A549 (cell line): ENCODE results near the gene ZNF526. TPM values are rescaled to one million over a fixed set of nuclear protein-coding genes. Genes with fewer than 3 reads are reported as not detected.

ENCODE experiments used
- ATAC-seq, 2 experiments: fragments of 200-7000 bp in 1 of 2; fragments of >200 bp in 1 of 2; cut with Nextera tagmentation in 1 of 2; cut with Tn5 transposase in 1 of 2; 3 replicates each; pipeline versions ENCODE4 v1.8.0 to v1.9.1; 2018 to 2020; ENCODE audit warnings: mild to moderate bottlenecking in 1 of 2, moderate library complexity in 1 of 2
- CTCF ChIA-PET: fragments of 300-600 bp; sonication (Branson Sonifier 250); formaldehyde crosslinking; extraction: SDS; loops from one replicate; lab custom pipeline; 2021; ENCODE audit warnings: antibody characterized with exemption, inconsistent platforms; lab: Yijun Ruan, JAX
- POLR2A ChIA-PET: fragments of 350-600 bp; formaldehyde crosslinking; extraction: SDS; loops from one replicate; lab custom pipeline; 2021; ENCODE audit warnings: antibody characterized with exemption, inconsistent platforms; lab: Yijun Ruan, JAX
- DNase-seq, 2 experiments: peaks; one replicate each; pipeline versions ENCODE4 v3.0.0 to v3.0.0-alpha.2; 2011 to 2016; ENCODE audit warnings: low read depth in 1 of 2, low spot score in 1 of 2
- FAIRE-seq: peaks from 2 replicates; lab custom pipeline; 2011; peaks lifted over from hg19 to GRCh38; lab: Jason Lieb, UNC
- H3K27ac ChIP-seq, 2 experiments: fragments of >200 bp; sonication (Bioruptor Twin); formaldehyde crosslinking; 3 replicates each; pipeline ENCODE4 v1.5.1; 2016 to 2017
- H3K4me1 ChIP-seq: fragments of >200 bp; sonication (Bioruptor Twin); formaldehyde crosslinking; 3 replicates; pipeline ENCODE4 v1.6.1; 2016
- H3K4me2 ChIP-seq: fragments of >200 bp; sonication (Bioruptor Twin); formaldehyde crosslinking; 3 replicates; pipeline ENCODE4 v1.6.1; 2016
- H3K4me3 ChIP-seq: fragments of >200 bp; sonication (Bioruptor Twin); formaldehyde crosslinking; 3 replicates; pipeline ENCODE4 v1.5.1; 2016
- H3K9me3 ChIP-seq: fragments of >200 bp; sonication (Bioruptor Twin); formaldehyde crosslinking; 3 replicates; pipeline ENCODE4 v1.6.1; 2016
- ATOH8 ChIP-seq: fragments of 250-450 bp; sonication (Bioruptor Pico); IDR thresholded peaks from 2 replicates; pipeline ENCODE4 v1.5.0; 2020; ENCODE audit warnings: low read depth, mild to moderate bottlenecking, moderate library complexity
- BHLHE40 ChIP-seq: IDR thresholded peaks from 2 replicates; pipeline ENCODE4 v1.6.1; 2012; ENCODE audit warnings: low read depth, low read length, inconsistent platforms
- CBX8 ChIP-seq: fragments of 200-600 bp; sonication (generic); IDR thresholded peaks from 2 replicates; pipeline ENCODE4 v1.6.1; 2016
- CEBPB ChIP-seq, 2 experiments: fragments of >200 bp in 1 of 2; sonication (Bioruptor Twin) in 1 of 2; formaldehyde crosslinking in 1 of 2; IDR thresholded peaks; 2 replicates each; pipeline ENCODE4 v1.6.1; 2012 to 2016
- CHD2 ChIP-seq: fragments of 150-350 bp; IDR thresholded peaks from 2 replicates; pipeline ENCODE4 v1.6.1; 2014; ENCODE audit warnings: low read length; ENCODE audit not compliant: partially characterized antibody
- CHD4 ChIP-seq: fragments of 200-600 bp; sonication (generic); IDR thresholded peaks from 2 replicates; pipeline ENCODE4 v1.6.1; 2016; ENCODE audit warnings: antibody characterized with exemption, mild to moderate bottlenecking, borderline replicate concordance
- EHMT2 ChIP-seq: fragments of 200-600 bp; sonication (generic); IDR thresholded peaks from 2 replicates; pipeline ENCODE4 v1.6.1; 2016; ENCODE audit warnings: antibody characterized with exemption, low read depth, mild to moderate bottlenecking, moderate library complexity
- ELK1 ChIP-seq: fragments of 150-350 bp; IDR thresholded peaks from 2 replicates; pipeline ENCODE4 v1.6.1; 2014; ENCODE audit warnings: low read depth, mild to moderate bottlenecking, low read length
- ESRRA ChIP-seq: fragments of 150-350 bp; IDR thresholded peaks from 2 replicates; pipeline ENCODE4 v1.6.1; 2014; ENCODE audit warnings: mild to moderate bottlenecking, low read length, borderline replicate concordance
- FOSB ChIP-seq: fragments of 250-450 bp; sonication (Bioruptor Pico); IDR thresholded peaks from 2 replicates; pipeline ENCODE4 v1.5.0; 2020; ENCODE audit warnings: mild to moderate bottlenecking, moderate library complexity
- FOXS1 ChIP-seq: fragments of 250-450 bp; sonication (Bioruptor Pico); IDR thresholded peaks from 2 replicates; pipeline ENCODE4 v1.5.0; 2020; ENCODE audit warnings: mild to moderate bottlenecking, moderate library complexity
- HDAC2 ChIP-seq: fragments of 200-600 bp; sonication (generic); IDR thresholded peaks from 2 replicates; pipeline ENCODE4 v1.6.1; 2016
- HOXB13 ChIP-seq: fragments of 250-450 bp; sonication (Bioruptor Pico); IDR thresholded peaks from 2 replicates; pipeline ENCODE4 v1.5.0; 2020; ENCODE audit warnings: low read depth, mild to moderate bottlenecking, moderate library complexity
- JUNB ChIP-seq: fragments of >200 bp; sonication (Bioruptor Twin); formaldehyde crosslinking; IDR thresholded peaks from 2 replicates; pipeline ENCODE4 v1.6.1; 2016
- KDM5A ChIP-seq: fragments of 200-600 bp; sonication (generic); IDR thresholded peaks from 2 replicates; pipeline ENCODE4 v1.6.1; 2016; ENCODE audit warnings: antibody characterized with exemption, mild to moderate bottlenecking
- MAFK ChIP-seq: fragments of 450-650 bp; IDR thresholded peaks from 2 replicates; pipeline ENCODE4 v1.6.1; 2014; ENCODE audit not compliant: partially characterized antibody
- MAX ChIP-seq: IDR thresholded peaks from 2 replicates; pipeline ENCODE4 v1.6.1; 2012
- MAZ ChIP-seq: fragments of 150-350 bp; IDR thresholded peaks from 2 replicates; pipeline ENCODE4 v1.6.1; 2014; ENCODE audit warnings: antibody characterized with exemption, low read depth, low read length, borderline replicate concordance
- NFE2L2 ChIP-seq: fragments of 150-350 bp; conservative IDR thresholded peaks from 2 replicates; pipeline ENCODE4 v1.6.1; 2014; ENCODE audit warnings: low read length
- NPAS2 ChIP-seq: fragments of 250-450 bp; sonication (Bioruptor Pico); IDR thresholded peaks from 2 replicates; pipeline ENCODE4 v1.8.0; 2022; ENCODE audit warnings: mild to moderate bottlenecking, moderate library complexity, borderline replicate concordance
- NR3C1 ChIP-seq: fragments of >200 bp; sonication (Bioruptor Twin); formaldehyde crosslinking; IDR thresholded peaks from 3 replicates; pipeline ENCODE4 v1.6.1; 2017
- POLR2AphosphoS2 ChIP-seq: conservative IDR thresholded peaks from 2 replicates; pipeline ENCODE4 v1.6.1; 2012; ENCODE audit warnings: low read length, improper control_type of control experiment, inconsistent platforms
- RARB ChIP-seq: fragments of 250-450 bp; sonication (Bioruptor Pico); IDR thresholded peaks from 2 replicates; pipeline ENCODE4 v1.8.0; 2021; ENCODE audit warnings: mild to moderate bottlenecking, moderate library complexity
- REST ChIP-seq: fragments of 200-600 bp; sonication (generic); IDR thresholded peaks from 2 replicates; pipeline ENCODE4 v1.6.1; 2016; ENCODE audit warnings: antibody characterized with exemption, mild to moderate bottlenecking, moderate library complexity
- RFX5 ChIP-seq: fragments of 450-650 bp; IDR thresholded peaks from 2 replicates; pipeline ENCODE4 v1.7.1; 2014; ENCODE audit warnings: antibody characterized with exemption, mild to moderate bottlenecking, moderate library complexity
- RNF2 ChIP-seq: fragments of 200-600 bp; sonication (generic); IDR thresholded peaks from 2 replicates; pipeline ENCODE4 v1.6.1; 2016; ENCODE audit warnings: low read depth, mild to moderate bottlenecking, antibody characterized with exemption, moderate library complexity, borderline replicate concordance
- SREBF2 ChIP-seq: fragments of 450-650 bp; IDR thresholded peaks from 2 replicates; pipeline ENCODE4 v1.6.1; 2014; ENCODE audit warnings: mild to moderate bottlenecking, moderate library complexity
- TFCP2L1 ChIP-seq: fragments of 250-450 bp; sonication (Bioruptor Pico); IDR thresholded peaks from 2 replicates; pipeline ENCODE4 v1.5.0; 2021; ENCODE audit warnings: mild to moderate bottlenecking
- TP53 ChIP-seq: fragments of 250-450 bp; sonication (Bioruptor Pico); IDR thresholded peaks from 2 replicates; pipeline ENCODE4 v1.5.0; 2021; ENCODE audit warnings: mild to moderate bottlenecking, moderate library complexity
- USF2 ChIP-seq: fragments of 450-650 bp; IDR thresholded peaks from 2 replicates; pipeline ENCODE4 v1.6.1; 2014; ENCODE audit warnings: antibody characterized with exemption
- ZC3H11A ChIP-seq: fragments of 450-650 bp; IDR thresholded peaks from 2 replicates; pipeline ENCODE4 v1.6.1; 2014; ENCODE audit warnings: antibody characterized with exemption, mild to moderate bottlenecking
- ZFP36 ChIP-seq: fragments of 450-650 bp; IDR thresholded peaks from 2 replicates; pipeline ENCODE4 v1.6.1; 2014; ENCODE audit warnings: borderline replicate concordance; ENCODE audit not compliant: partially characterized antibody
- ZSCAN20 ChIP-seq: fragments of 250-450 bp; sonication (Bioruptor Pico); IDR thresholded peaks from 2 replicates; pipeline ENCODE4 v1.8.0; 2022; ENCODE audit warnings: mild to moderate bottlenecking, moderate library complexity
- WGBS: methylation state at CpG from one replicate; pipeline ENCODE4 v1.1.6; 2017; ENCODE audit errors: missing lambda C conversion rate; 5-methylcytosine and 5-hydroxymethylcytosine counted together
- polyA plus RNA-seq, 4 experiments: library from polyadenylated mRNA; depleted of rRNA in 3 of 4; stranded (reverse); fragments of >200 nt; fragmentation: RNase III in 1 of 4; extraction: RNeasy Plus Mini Kit Qiagen cat#74134 plus additional on column Dnase treatment in 1 of 4; gene quantifications; 2 replicates in 3 of 4; 3 replicates in 1 of 4; pipeline ENCODE4 v1.2.3, GENCODE V29; 2011 to 2017
- TF ChIP-seq, protein P1 (sequence below): fragments of >200 bp; sonication (Bioruptor Twin); formaldehyde crosslinking; IDR thresholded peaks from 3 replicates; pipeline ENCODE4 v1.5.1; 2016

Gene ZNF526
- polyA plus RNA-seq, 2 of the 4 experiments (the other 2 are of a cell fraction): 7.1 to 12.9 TPM

DNA sequence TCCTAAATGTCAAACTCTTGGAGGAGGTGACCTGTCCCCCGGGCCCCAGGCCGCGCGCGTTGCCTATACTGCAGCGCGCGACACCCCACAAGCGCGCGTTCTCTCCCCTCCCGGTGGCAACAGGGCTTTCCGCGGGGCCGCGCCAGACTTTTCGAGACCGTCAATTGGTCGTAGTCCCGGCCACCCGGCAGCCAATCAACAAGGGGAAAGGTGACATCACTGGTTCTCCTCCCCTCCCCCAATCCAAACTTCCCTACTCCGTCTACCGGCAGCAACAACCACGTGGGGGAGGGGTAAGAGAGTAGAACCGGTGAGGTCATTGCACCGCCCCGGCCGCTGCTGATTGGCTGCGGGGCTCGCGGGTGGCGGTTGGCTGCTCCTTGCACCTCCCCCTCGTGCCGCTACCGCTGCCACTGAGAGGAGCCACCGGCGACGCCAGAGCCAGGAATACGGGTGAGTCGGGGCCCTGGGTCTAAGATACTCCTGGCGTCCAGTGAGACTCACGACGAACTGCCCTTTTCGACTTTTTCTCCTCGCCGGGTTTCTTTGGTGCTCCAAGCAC is 48.1 kb downstream of the ZNF526 start:
- DNase-seq: peak; percentile 100
- H3K4me2 ChIP-seq: peak overlapping the region; percentile 87
- POLR2A ChIA-PET: interaction anchor here (1.6 to 2.8 kb wide), 2 partner anchors 25 kb away, joined by 5 to 18 read pairs; partner anchors contain the start of gene GSK3A
- H3K9me3 ChIP-seq: no peaks in the 10 kb centered on the region
- FAIRE-seq: no peak
- ATAC-seq: peak; percentile 70 to 79
- peaks cover 28% of the 10 kb centered on the region for H3K4me1 ChIP-seq
- peak overlapping the region; percentile 87 to 94 for H3K27ac ChIP-seq
- CTCF ChIA-PET: interaction anchor here (1.3 to 2.6 kb wide), 5 partner anchors 9 to 28 kb away, joined by 4 to 17 read pairs (median 5); no protein-coding TSS in a partner anchor
- H3K4me3 ChIP-seq: peak overlapping the region; percentile 51
- WGBS: under 1% methylated on average over 46 of the region's 46 CpGs
- no peak for TF ChIP-seq POLR2AphosphoS2
- TF ChIP-seq JUNB: no peak
- no peak for TF ChIP-seq ATOH8 (CRISPR knock-in tag)
- peak; percentile 90 for TF ChIP-seq CHD2
- TF ChIP-seq KDM5A: peak; percentile 52; the same call in 1 of the 2 replicates
- no peak for TF ChIP-seq MAFK
- peak; percentile 95 for TF ChIP-seq MAX
- TF ChIP-seq NPAS2 (CRISPR knock-in tag): no peak
- no peak for TF ChIP-seq SREBF2
- no peak for TF ChIP-seq ZSCAN20
- TF ChIP-seq BHLHE40: no peak; the same call in 1 of the 2 replicates
- TF ChIP-seq REST: no peak; the same call in 1 of the 2 replicates
- TF ChIP-seq ZFP36: no peak
- no peak for TF ChIP-seq NR3C1
- no peak for TF ChIP-seq RARB (CRISPR knock-in tag)
- TF ChIP-seq EHMT2: no peak
- TF ChIP-seq CEBPB (IDR thresholded peaks at IDR 0.05): no peak; a peak in 1 of 4 replicates
- no peak for TF ChIP-seq HOXB13
- TF ChIP-seq TFCP2L1: no peak
- TF ChIP-seq CHD4: no peak
- TF ChIP-seq TP53 (CRISPR knock-in tag): no peak
- no peak for TF ChIP-seq CBX8
- peak; percentile 94 for TF ChIP-seq RFX5
- no peak for TF ChIP-seq RNF2
- no peak for TF ChIP-seq ZC3H11A
- no peak; the same call in 1 of the 2 replicates for TF ChIP-seq ESRRA
- TF ChIP-seq FOSB (CRISPR knock-in tag): no peak
- no peak; the same call in 1 of the 2 replicates for TF ChIP-seq MAZ
- TF ChIP-seq USF2: peak; percentile 92
- TF ChIP-seq NFE2L2: no peak
- TF ChIP-seq ELK1: no peak; the same call in 1 of the 2 replicates
- TF ChIP-seq, protein P1, sequence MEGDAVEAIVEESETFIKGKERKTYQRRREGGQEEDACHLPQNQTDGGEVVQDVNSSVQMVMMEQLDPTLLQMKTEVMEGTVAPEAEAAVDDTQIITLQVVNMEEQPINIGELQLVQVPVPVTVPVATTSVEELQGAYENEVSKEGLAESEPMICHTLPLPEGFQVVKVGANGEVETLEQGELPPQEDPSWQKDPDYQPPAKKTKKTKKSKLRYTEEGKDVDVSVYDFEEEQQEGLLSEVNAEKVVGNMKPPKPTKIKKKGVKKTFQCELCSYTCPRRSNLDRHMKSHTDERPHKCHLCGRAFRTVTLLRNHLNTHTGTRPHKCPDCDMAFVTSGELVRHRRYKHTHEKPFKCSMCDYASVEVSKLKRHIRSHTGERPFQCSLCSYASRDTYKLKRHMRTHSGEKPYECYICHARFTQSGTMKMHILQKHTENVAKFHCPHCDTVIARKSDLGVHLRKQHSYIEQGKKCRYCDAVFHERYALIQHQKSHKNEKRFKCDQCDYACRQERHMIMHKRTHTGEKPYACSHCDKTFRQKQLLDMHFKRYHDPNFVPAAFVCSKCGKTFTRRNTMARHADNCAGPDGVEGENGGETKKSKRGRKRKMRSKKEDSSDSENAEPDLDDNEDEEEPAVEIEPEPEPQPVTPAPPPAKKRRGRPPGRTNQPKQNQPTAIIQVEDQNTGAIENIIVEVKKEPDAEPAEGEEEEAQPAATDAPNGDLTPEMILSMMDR: no peak
- 0 out of 2 replicates have a peak, but pooled peaks have one; percentile 31 for TF ChIP-seq FOXS1 (CRISPR knock-in tag)
- TF ChIP-seq HDAC2: no peak
